Epithelial cell of alveolus of lung (primary cell): ENCODE results near the gene ELP6. TPM values are rescaled to one million over a fixed set of nuclear protein-coding genes. Genes with fewer than 3 reads are reported as not detected.

Experiments used
- total RNA-seq: library from RNA; depleted of rRNA; stranded (reverse); fragments of >200 nt; gene quantifications from 2 replicates; pipeline ENCODE4 v1.2.1, GENCODE V29; 2015

The ELP6 gene, protein sequence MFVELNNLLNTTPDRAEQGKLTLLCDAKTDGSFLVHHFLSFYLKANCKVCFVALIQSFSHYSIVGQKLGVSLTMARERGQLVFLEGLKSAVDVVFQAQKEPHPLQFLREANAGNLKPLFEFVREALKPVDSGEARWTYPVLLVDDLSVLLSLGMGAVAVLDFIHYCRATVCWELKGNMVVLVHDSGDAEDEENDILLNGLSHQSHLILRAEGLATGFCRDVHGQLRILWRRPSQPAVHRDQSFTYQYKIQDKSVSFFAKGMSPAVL
- 21.1 and 32.1 TPM in 2 replicates for total RNA-seq

DNA sequence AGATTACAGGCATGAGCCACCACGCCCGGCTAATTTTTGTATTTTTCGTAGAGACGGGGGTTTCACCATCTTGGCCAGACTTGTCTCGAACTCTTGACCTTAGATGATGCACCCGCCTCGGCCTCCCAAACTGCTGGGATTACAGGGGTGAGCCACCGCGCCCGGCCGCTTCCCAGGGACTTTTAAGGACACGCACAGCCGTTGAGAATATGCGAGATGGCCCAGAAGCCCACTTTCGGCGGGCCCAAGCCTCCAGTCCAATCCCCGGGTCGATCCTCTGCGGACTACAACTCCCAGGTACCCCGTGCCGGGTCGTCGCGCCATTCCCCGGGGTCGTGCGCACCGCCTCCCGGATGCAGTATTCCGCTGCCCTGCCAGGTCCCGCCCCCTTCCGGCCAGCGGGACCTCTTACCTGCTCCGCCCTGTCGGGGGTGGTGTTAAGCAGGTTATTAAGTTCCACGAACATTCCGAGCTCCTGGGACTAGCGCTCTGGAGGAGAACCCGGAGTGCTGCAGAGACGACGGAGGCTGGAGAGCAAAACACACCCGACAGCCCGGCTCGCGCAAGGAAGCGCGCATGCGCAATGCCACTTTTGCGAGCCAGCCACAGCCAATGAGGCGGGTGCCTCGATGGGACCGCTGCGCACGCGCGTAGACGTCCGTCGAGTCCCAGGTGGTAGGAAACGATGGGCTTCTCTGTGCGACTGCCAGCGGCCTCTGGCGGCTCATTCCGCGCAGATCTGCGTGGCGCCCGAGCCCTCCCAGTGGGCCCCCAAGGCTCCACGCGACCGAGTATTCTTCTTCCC, at the start of gene ELP6:
Gene ELP6 (minus strand): TSS at position 588 of the 805 bp plus-strand sequence. CDS start 122 bp downstream, at position 466.

DNA sequence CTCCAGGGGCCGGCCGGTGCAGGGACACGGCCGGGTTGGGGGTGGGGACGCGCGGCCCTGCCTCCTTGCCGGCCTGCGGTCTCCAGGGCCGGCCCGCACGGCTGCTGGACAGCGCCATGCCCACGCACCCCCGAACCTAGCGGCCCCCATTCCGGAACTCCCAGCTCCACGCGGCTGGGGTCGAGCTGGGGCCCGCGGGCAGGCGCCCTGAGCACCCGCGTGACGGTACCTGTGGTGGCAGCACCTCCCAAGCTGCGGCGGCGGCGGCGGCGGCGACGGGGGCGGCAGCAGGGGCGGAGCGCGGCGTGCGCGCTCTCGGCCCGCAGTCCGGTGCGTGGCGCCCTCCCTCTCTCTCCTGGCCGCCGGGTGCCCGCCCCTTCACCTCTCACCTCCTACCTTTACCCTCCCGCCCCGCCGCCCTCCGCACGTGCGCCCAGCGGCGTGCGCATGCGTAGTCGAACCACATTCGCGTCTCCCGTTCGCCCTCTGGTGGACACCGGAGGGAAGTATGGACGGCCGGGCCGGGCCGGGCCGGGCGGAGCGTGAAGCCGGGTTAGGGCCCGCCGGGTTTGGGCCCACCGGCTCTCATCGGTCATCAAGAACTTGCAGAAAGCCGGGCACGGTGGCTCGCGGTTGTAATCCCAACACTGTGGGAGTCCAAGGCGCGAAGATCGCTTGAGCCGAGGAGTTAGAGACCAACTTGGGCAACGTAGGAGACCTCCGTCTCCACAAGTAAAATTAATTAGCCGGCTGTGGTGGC, 37.8 kb downstream of the ELP6 start, which contains the start of gene SCAP:
Gene SCAP (minus strand): TSS at position 372 of the 760 bp plus-strand sequence. CDS start 32,948 bp downstream, outside the sequence.

Other genes with a start within 250 kb of the ELP6 start
- gene KIF9, start 230.9 kb downstream of the ELP6 start, total RNA-seq: 1.6 and 2.8 TPM in 2 replicates
- 13.4 and 17.5 TPM in 2 replicates for gene KLHL18, start 230.8 kb downstream of the ELP6 start, total RNA-seq
- gene PTPN23, start 132.7 kb downstream of the ELP6 start, total RNA-seq: 16.3 and 17.8 TPM in 2 replicates
- gene SCAP, start 37.8 kb downstream of the ELP6 start, total RNA-seq: 51.7 and 85.9 TPM in 2 replicates
- 0.08 and 0.26 TPM in 2 replicates for gene CSPG5, start 65.2 kb upstream of the ELP6 start, total RNA-seq